Erythroblast (primary cell): Measurements from ENCODE around the gene ARRDC3.

Source experiments
- GATA1 ChIP-seq: IDR thresholded peaks from 2 replicates; pipeline ENCODE4 v1.6.1; 2011; ENCODE audit warnings: low read depth, mild to moderate bottlenecking, control low read depth, low read length, moderate library complexity
- POLR2A ChIP-seq: IDR thresholded peaks from 2 replicates; pipeline ENCODE4 v1.6.1; 2011; ENCODE audit warnings: mild to moderate bottlenecking, low read length

GRCh38 chr5:91419136-91419535, 36.0 kb upstream of the ARRDC3 start:
- TF ChIP-seq POLR2A (no peak), GATA1 (no peak)
